ENCODE data around the gene ELOA2.
"Not testable (repeated sequence)": the region's sequence is repeated elsewhere in the genome, so short reads cannot be mapped to it uniquely, and the experiment has no call there.

DNA sequence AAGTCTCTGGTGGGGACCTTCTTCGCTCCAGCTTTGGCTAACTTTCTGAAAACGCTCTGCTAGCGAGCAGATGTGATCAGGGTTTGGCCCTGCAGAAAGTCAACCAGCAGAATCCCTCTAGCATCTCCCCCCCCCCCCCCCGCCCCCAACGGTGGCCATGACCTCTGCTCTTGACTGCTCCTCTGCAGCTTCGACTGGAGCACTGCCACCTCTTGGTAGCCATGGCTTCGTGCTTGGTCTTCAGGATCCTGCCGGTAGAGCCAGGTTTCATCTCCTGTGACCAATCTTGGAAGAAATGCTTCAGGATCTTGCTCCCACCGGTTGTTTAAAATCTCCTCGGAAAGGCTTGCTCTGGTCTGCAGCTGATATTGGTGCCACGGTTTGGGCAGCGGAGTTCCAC is 4.5 kb downstream of the ELOA2 start:
- TF ChIP-seq POLR2A, EP300 (IDR thresholded peaks at IDR 0.05): not testable (repeated sequence)

Measured in suprapubic skin (tissue), 2 donors.